ENCODE data around the gene DLGAP3.

DNA sequence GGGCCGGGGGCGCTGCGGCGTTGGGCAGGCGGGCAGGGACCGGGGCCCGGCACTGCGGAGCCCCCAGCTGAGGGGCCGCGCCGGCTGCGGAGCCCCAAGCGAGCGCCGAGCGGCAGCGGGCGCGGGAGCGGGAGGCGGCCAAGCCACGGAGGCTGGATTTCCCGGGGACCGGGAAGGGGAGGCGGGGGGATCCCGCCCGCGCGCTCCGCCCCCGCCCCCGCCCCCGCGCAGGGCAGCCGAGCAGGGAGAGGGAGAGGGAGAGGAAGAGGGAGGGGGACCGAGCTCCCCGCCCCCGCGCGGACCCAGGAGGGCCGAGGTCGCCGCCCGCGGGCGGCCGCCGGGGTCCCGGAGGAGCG, at the start of gene DLGAP3:
- no peak for TF ChIP-seq EZH2 (IDR thresholded peaks at IDR 0.05; ENCODE audit: borderline replicate concordance, low read depth, low read length, poor library complexity, severe bottlenecking)
- TF ChIP-seq, protein P1, sequence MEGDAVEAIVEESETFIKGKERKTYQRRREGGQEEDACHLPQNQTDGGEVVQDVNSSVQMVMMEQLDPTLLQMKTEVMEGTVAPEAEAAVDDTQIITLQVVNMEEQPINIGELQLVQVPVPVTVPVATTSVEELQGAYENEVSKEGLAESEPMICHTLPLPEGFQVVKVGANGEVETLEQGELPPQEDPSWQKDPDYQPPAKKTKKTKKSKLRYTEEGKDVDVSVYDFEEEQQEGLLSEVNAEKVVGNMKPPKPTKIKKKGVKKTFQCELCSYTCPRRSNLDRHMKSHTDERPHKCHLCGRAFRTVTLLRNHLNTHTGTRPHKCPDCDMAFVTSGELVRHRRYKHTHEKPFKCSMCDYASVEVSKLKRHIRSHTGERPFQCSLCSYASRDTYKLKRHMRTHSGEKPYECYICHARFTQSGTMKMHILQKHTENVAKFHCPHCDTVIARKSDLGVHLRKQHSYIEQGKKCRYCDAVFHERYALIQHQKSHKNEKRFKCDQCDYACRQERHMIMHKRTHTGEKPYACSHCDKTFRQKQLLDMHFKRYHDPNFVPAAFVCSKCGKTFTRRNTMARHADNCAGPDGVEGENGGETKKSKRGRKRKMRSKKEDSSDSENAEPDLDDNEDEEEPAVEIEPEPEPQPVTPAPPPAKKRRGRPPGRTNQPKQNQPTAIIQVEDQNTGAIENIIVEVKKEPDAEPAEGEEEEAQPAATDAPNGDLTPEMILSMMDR (conservative IDR thresholded peaks at IDR 0.05; ENCODE audit: low read depth, low read length) = no peak
